Activated effector memory CD4-positive, alpha-beta T cell treated with Interleukin-2 at 50 U/mL for 16 hours (primary cell): ENCODE results near the gene MTG2.

Experiments
- DNase-seq: peaks from one replicate; pipeline ENCODE4 v3.0.0-alpha.2; 2020

The MTG2 gene

DNA sequence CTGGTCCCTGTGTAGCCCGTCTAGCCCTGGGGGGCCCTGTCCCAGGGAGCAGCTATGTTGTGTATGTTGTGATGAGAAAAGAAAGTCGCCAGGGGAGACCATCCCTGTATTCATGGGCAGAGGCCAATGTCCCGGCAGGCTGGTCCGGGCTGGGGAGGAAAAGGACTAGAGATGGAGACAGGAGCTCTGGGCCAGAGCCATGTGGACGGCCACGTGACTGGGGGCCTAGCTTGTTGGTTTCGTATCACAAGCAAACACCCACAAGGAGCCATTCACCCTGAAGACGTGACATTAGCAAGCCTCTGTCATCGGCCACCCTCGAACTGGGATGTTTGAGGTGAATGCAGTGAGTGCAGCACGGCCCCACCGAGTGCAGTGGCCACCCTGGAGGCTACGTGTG is 40.1 kb downstream of the MTG2 start:
- DNase-seq, result no peak

DNA sequence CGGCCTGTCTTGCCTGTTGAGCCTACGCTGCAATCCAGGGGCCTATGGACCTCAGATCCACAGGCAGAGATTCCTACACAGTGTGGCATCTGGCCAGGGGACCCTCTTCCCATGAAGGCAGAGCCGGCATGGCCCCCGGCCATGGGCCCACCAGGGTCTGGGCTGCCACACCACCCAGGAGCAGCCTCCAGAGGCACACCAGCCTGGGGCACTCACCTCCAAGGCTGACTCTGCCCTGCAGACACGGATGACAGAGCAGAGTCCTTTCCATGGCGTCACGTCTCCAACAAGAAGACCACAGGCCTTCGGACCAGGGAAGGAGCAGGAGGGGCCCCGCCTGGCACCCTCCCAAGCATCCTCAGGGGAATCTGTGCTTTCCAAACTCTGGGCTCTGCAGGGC is 40.7 kb downstream of the MTG2 start:
- no peak for DNase-seq

DNA sequence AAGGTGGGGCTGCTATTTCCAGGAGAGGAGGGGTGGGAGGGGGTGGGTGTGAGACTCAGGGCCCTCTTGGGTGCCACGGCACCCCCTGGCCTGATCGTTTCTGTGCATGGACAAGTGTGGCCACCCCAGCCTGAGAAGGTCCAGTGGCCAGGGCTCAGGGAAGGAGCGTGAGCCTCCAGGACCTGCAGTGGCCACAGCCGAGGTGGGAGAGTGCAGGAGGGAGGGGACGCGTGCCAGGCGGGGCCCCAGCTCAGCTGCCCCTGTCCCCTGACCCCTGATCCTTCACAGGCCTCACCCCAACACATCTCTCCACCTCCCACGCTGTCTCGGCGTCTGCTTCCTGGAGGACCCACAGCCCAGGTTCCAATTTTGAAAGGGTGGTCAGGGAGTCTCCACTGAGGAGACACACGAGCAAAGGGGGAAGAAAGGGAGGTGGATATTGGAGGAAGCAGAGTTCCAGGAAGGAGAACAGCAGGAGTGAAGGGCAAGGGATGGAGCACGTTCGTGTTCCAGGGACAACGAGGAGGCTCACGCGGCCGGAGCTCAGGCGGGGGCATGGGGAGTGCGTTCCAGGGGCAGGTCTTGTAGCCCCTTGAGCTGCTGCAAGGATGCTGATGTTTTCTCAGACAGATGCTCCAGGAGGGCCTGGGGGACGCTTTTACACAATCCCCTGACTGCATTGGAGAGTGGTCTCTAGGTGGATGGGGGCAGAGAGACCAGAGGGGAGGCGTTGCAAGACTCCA is 41.5 kb downstream of the MTG2 start:
- DNase-seq, result no peak

DNA sequence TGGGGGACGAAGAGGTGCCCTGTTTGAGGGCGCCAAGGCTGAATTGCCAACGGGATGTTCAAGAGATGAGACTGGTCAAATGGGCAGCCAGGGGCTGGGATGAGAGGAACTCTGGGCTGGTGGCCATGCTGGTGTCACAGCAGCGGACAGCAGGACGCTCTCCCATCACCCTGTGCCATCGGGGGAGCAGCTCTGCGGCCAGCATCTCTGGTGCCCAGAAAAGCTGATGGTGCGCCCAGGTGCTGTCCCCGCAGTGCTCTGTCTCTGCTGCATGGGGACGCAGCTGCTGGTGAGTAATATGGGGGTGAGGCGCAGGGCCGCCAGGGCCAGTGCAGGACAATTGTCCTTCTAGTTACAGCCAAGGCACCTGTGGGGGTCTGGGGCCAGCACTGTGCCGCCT is 42.2 kb downstream of the MTG2 start:
- DNase-seq, result no peak

DNA sequence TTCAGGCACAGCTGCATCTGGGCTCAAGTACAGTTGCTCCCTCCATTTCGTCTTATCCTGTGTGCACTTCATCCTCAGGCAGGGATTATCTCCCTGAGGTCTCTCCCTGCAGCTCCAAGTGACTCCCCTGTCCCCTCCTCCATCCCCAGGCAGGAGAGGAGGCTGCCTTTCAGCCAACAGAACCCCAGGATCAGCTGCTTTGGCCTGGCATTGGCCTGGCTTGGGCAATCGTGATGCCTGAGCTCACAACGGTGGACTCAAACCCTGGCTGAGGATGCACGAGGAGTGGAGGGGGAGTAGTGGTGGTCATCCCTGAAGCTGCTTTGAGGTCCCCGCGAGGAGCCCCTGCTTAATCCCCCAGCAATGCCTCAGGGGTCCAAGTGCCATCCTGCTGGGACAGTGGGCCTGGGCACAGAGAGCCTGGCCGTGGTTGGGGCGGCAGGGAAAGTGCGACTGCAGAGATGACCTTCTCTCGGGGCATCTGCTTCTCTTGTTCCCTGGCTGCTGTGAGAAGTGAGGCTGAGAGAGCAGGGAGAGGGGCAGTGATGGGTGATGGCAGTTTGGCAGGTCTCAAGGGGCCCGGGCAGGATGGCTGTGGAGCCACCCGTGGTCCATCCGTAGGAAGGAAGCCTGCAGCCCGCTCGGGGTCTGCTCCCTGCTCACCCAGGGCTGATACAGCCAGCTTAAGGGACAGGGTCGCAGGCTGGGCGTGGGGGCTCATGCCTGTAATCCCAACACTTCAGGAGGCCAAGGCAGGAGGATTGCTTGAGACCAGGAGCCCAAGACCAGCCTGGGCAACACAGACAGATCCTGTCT is 43.2 kb downstream of the MTG2 start:
- DNase-seq, result no peak

DNA sequence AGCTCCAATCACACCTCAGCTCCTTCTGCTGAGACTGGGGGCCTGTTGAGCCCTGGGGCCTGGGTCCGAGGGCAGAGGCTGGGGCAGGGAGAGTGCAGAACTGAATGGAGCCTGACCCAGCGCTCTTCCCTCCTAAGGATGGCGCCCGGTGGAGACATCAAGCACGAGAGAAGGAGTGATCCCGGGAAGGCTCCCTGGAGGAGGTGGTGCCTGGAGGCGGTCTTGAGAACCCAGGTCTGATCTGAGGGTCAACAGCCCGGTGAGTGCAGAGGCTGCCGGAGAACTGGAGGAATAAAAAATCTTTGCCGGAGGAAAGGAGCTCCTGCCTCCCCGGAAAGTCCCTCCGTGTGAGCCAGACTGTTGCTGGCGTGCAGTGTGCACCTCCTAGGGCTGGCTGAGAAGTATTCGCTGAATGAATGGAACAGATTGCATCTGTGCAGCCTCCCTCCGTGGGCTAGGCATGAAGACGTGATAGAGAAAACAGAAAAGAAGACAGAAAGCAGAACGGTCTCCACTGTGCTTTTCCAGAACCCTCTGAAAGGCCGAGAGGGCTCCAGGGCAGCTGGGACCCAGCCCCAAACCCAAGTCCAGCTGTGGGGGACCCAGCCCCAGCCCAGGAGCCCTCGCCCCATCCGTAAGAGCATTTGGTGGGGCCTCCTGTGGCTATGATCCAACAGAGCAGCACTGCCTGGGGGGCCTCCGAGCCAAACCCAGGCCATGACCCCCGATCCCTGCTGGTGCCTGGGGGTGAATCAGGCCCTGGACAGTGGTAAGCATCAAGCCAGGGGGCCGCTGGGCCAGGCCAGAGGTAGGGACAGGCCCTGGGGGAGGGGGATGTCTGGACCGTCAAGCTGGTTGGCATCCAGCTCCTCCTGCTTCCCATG is 44.1 kb downstream of the MTG2 start:
- DNase-seq, result no peak

DNA sequence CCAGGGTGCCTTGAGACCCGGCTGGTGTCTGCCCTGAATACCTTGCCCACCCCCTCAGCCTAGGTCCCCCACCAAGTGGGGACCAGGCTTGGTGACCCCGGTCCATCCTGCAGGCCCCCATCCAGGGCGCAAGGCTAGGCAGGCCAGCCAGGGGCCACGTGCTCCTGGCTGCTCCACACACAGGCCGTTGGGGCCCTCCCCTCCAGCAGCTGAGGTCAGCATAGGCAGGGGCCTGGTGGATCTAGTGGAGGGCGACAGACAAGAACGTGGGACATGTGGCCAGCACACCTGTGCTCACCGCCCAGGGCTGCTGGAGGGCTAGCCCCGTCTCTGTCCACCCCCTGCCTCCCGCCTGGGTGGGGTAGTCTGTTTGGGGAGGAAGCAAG is 44.8 kb downstream of the MTG2 start:
- no peak for DNase-seq

DNA sequence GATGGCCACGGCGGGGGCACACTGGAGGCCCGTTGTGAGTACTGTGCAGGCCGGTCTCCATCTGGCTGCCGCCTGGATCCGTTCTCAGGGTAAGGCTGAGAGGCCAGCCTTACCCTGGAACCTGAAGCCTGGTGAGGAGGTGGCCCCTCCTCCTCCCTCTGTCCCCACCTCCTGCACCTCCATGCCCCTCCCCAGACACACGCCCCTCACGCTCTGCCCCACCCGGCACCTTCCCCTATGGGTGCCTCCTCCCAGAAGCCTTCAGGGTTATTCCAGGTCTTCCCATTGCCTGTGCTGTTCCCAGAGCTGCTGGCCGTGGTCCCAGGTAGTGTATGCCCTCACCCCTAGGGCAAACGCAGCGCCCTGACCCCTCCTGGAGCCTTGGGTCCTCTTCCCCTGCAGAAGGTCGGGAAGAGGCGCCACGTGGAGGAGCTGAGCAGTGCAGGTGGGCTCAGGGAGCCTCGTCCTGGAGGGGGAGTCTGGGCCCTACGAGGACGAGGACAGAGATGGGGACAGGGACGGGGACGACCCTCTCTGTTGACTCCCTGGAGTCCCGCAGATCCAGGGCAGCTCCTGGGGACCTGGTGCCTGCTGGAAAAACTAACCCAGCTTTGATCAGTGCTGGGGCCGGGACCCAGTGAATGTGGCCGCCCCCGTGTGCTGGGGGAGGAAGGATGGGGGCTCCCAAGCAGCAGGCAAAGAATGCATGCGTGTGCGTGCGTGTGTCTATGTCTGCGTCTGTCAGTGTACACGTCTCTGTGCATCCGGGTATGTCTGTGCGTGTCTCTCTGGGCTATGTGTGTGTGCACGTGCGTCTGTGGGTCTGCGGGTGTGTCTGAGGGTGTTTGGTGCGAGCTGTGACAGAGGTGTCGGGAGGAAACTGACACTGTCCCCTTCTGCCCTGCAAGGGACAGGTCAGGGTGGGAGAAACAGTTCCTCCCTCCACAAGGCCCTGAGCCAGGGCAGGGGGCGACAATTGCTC is 45.4 kb downstream of the MTG2 start:
- no peak for DNase-seq

DNA sequence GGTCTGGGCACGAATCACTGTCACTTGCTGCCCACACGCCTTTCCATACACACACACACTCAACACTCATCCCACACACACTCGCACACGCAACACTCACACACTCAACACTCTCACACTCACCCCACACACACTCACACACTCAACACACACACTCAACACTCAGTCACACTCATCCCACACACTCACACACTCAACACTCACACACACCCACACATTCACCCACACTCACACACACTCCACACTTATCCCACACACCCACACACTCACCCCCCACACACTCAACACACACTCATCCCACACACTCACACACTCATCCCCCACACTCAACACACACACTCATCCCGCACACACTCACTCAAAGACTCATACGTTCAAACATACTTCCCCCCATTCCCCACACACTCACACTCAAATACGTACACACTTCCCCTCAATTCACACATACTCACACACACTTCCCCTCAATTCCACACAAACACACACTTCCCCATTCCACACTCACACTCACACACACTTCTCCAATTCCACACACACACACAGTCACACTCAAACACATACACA is 46.2 kb downstream of the MTG2 start:
- DNase-seq, result no peak

DNA sequence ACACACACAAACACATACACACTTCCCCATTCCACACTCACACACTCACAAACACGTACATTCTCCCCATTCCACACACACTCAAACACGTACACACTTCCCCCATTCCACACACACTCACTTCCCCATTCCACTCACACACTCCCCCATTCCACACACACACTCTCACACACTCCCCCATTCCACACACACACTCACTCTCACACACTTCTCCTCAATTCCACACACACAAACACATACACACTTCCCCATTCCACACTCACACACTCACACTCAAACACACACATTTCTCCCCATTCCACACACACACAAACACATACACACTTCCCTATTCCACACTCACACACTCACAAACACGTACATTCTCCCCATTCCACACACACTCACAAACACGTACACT is 46.8 kb downstream of the MTG2 start:
- no peak for DNase-seq

DNA sequence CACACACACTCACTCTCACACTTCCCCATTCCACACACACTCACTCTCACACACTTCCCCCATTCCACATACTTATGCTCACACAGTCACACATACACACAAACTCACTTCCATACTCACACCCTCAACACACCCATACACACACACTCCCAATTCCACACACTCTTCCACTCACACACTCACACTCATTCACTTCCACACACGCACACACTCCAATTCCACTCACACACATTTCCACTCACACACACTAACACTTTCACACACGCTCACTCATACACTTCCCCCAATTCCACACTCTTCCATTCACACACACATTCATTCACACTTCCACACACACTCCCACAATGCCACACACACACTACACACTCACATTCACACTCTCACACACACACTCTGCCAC is 47.4 kb downstream of the MTG2 start:
- no peak for DNase-seq

DNA sequence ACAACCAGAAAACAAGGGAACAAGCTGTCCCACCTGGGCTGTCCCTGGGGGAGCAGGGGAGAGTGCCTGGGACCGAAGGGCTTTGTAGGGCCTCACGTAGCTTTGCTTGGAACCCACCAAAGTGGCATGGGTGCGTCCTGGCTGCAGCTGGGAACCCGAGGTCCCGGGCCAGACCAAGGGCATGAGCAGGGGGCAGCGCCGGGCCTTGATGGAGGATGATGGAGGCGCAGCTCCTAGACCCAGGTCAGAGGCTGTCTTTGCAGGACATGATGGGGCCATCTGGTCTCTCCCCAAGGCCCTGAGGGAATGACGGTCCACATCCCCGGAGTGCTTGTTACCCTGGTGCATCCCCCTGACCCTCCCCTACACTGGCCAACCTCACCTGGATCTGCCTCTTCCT is 47.9 kb downstream of the MTG2 start:
- DNase-seq, result no peak

DNA sequence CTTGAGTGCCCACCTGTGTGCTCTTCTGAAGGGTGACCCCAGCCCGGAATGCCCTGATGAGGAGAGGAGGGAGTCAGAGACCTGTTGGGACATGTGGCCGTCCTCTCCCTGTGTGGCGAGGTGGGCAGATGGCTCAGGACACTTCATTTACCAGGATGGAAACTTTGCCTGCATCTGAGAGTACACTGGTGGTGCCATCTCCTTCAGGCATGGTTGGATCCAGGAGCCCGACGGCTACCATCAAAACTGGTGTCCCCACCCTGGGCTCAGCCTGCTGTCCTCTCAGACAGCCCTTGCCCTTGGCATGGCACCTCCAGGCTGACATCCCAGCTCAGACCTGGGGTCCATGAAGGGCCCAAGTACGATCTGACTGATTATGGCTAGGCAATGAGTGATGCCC is 48.5 kb downstream of the MTG2 start:
- no peak for DNase-seq

DNA sequence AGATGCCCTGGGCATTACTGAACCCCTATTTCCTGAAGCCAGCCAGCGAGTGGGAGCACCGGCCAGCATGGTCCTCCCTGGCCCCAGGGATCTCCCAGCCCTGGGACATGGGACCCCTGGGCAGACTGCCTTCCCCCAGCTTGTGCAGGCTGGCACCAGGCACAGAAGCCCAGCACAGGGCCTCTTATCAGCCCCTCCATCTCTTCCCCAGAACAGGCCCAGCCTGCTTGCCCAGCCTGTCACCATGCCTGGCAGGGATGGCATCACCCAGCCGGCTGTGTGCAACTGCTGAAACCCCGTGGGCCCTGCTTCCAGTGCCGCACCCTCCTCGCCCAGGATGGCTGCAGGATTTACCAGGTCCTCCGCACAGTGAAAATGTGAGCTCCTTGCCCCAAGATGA is 49.4 kb downstream of the MTG2 start:
- DNase-seq, result no peak

DNA sequence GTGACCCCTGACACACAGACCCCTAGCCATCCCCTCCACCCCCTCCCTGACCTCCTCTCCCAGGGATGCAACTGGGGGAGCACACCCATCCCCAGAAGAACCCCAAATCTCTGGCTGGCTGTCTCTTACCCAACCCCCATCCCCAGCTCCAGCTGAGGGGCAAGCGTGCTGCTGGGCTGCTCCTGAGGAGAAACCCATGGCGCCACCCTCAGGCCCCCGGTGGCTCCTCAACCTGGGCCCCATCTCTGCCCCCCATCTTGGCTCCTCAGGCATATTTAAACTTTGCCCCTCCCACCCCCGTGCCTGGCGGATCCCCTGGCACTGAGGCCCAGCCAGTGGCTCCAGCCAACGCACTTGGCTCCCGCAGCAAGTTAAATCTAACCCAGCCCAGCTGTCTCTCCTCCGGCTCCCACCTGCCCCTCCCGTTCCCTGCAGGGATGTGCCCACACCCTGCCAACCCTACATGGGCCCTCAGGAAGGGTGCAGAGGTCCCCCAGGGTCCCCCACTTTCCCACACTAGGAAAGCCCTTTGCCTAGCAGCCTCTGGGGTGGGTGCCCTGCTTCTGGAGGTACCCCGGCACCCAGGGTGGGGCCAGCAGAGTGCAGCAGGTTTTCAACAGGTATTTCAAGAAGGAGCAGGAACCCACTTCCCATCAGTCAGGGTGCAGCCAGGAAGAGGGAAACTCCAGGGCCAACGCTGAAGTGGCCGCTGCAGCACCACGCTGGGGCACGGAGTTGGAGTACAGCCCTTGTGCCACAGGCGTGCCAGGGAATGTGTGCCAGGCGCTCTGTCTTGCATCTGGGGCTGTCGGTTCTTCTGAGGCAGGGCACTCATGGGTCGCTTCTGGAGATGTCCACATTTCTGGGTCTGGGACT is 50.2 kb downstream of the MTG2 start:
- no peak for DNase-seq

DNA sequence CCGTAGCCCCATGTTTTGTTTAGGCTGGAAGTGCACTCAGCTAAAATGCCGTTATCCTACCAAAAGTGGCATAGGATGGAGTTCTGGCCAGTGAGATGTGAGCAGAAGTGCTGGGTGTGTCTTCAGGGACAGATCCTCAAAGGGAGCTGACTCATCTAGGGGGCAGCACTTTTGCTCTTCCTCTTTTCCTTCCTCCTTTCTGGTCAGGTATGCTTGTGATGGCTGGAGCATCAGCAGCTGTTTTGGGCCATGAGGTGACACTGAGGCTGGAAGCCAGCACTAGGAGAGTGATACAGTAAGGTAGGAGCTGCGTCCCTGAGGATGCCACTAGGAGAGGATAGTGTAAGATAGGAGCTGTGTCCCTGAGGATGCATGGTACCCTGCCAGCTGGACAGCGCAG is 50.9 kb downstream of the MTG2 start:
- DNase-seq, result no peak

DNA sequence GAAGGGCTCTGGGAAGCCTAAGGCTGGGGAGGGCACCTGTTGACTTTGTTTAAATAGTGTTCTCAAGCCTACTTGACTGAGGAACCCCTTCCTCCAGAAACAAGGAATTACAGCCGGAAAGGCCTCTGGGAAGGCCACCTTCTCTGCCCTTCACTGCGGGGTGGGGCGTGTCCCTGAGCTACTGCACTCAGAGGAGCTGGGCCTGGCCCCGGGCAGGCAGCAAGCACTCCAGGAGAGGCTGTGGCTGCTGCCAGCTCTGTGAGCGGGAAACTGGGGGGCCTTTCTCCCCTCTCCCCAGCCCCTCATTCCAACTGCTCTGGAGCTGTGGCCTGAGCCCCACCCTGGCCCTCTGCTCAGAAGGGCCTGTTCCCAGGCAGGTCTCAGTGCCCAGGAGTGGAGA is 51.5 kb downstream of the MTG2 start:
- DNase-seq, result no peak

DNA sequence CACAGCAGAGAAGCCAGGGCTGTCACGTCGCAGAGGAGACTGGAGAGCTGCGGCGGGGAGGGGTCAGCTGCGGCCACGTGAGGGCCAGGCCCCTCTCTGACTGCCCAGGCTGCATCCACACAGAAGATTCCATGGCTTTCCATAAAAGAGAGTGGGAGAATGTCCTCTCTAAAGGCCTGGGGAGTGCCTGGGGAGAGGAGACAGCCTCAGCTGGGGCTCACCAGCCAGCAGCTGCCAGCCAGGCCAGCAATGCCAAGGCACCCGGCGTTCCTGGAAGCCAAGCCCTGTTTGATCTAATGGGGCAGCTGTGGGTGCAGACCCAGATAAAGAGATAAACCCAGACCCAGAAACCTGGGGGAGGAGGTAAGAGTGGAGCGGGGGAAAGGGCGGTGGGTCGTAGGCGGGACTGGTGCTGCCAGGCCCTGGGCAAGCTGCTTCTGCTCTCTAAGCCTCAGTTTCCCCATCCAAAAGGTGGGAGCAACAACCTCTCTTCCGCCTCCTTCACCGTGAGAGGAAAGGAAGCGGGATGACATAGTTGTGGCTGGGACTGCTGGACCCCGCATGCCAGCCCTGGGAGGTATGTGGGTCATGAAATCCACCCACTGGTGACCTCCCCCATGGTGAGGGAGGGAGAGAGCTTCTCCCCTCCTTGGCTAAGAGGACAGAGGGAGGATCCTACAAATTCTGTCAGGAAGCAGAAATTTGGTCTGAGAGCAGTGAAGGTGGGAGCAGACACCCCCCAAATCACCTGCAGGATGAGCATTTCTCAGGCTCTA is 52.4 kb downstream of the MTG2 start:
- DNase-seq, result no peak

DNA sequence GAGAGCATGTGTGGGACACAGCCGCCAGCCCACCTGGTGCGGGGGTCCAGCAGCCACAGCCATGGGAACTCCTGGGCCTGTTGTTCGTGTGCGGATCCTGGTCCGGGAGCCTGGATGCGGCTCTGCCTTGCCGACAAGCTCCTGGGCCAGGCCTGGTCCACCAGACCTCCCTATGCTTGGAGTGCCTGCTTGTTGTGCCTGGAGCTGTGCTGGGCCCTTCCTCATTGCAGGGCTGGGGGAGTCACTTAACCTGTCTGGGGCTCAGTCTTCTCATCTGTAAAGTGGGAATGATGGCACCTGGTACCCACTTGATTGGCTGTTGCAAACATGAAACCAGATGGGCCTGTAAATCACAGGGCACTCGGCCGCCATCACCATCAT is 52.9 kb downstream of the MTG2 start:
- no peak for DNase-seq

DNA sequence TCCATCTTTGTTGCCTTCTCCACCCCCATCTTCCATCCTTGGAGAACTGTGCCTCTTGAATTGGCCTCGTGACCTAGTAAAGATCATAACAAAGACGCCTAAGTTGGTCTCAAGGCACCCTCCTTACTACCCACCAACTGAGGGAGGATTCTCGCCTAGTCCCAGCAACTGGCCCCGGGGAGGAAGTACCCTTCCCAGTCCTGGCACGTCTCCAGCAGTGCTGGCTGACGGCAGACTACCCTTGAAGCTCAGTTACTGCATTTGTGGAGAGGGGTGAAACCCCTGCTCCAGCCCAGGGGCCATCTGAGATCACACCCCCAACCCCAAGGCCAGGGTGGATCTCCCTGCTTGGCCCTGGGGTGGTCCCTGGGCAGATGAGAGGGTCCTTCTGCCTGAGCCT is 53.4 kb downstream of the MTG2 start:
- DNase-seq, result no peak
